Rectal smooth muscle tissue (tissue), 1 donor: ENCODE data around the gene CLK2.

ENCODE experiments used
- H3K27ac ChIP-seq: one replicate; pipeline ENCODE4 v1.7.0; 2013; ENCODE audit warnings: low read depth, low read length, inconsistent platforms
- H3K27me3 ChIP-seq: one replicate; pipeline ENCODE4 v1.7.0; 2013; ENCODE audit warnings: low read length; ENCODE audit not compliant: control insufficient read depth, insufficient read depth
- H3K36me3 ChIP-seq: one replicate; pipeline ENCODE4 v1.7.0; 2013; ENCODE audit warnings: low read length; ENCODE audit not compliant: control insufficient read depth, insufficient read depth
- H3K4me1 ChIP-seq: one replicate; pipeline ENCODE4 v1.7.0; 2013; ENCODE audit warnings: low read length; ENCODE audit not compliant: control insufficient read depth, insufficient read depth
- H3K4me3 ChIP-seq: one replicate; pipeline ENCODE4 v1.7.0; 2013; ENCODE audit warnings: low read length
- H3K9ac ChIP-seq: one replicate; pipeline ENCODE4 v1.7.0; 2013; ENCODE audit warnings: low read length

Gene CLK2

DNA sequence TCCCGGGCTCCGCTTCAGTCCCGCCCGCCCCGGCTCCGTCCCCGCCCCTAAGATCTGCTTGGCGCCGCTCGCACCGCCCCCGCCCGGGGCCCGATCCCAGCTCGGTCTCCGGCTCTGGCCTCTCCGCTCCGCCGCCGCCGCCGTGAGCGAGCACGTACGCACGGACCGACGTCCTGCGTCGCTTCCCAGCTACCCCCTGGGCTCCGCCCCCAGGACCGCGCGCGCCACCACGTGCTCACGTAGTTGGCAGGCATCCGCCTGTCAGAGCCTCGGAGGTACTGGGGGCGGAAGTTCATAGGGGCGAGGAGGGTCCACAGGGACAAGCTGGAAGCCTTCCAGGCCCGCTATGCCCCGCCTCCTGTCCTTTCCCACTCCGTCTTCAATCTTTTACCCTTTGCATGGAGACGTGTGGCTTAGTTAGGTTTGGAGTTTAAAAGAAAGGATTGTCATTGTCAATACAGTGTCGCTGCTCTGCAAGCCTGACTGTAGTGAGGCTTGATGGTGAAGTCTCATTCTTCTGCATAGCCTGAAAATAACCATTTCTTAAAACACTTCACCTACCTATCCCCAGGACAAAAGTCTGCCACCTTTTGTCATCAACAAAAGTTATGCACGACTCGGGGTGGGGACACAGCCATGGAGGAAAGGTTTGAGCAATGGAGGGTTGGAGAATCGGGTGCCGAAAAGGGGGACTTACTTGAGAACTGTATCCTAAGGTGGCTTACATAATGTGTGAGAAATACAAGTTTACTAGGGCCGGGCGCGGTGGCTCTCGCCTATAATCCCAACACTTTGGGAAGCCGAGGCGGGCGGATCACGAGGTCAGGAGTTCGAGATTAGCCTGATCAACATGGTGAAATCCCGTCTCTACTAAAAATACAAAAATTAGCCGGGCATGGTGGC lies at the start of gene CLK2:
TSS of gene CLK2 (minus strand) at position 162 of the 903 bp plus-strand sequence. CDS start 2,527 bp downstream, outside the sequence.
- Histone ChIP-seq H3K36me3 (peaks cover 12% of the 10 kb centered on the region), H3K4me3 (peak within 1 kb of the TSS; percentile 62), H3K9ac (peak within 1 kb of the TSS; percentile 67), H3K27me3 (no peaks in the 10 kb centered on the region), H3K4me1 (peaks cover 13% of the 10 kb centered on the region), H3K27ac (peak within 1 kb of the TSS; percentile 86)

DNA sequence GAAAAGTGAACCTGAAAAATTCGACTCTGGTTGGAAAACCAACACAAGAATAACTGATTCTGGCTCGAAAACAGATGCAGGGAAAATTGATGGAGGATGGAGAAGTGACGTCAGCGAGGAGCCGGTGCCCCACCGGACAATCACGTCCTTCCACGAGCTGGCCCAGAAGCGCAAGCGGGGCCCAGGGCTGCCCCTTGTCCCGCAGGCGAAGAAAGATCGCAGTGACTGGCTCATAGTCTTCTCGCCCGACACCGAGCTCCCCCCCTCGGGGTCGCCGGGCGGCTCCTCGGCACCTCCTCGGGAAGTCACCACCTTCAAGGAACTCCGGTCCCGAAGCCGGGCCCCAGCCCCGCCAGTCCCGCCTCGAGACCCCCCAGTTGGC lies 49.3 kb upstream of the CLK2 start:
- H3K27ac ChIP-seq, result peak overlapping the region; percentile 93
- H3K4me3 ChIP-seq, result peak overlapping the region; percentile 94
- H3K4me1 ChIP-seq, result peaks cover 20% of the 10 kb centered on the region
- no peak overlapping the region for H3K9ac ChIP-seq
- H3K36me3 ChIP-seq, result no peaks in the 10 kb centered on the region
- no peaks in the 10 kb centered on the region for H3K27me3 ChIP-seq

- Histone ChIP-seq H3K4me3 (peak overlapping the region; percentile 94), H3K27ac (peak overlapping the region; percentile 93), H3K36me3 (no peaks in the 10 kb centered on the region), H3K27me3 (no peaks in the 10 kb centered on the region), H3K4me1 (peaks cover 20% of the 10 kb centered on the region), H3K9ac (no peak overlapping the region)
Observed at GRCh38 chr1:155321639-155322503, 48.6 kb upstream of the CLK2 start.

GRCh38 chr1:155320661-155321617 lies 47.6 kb upstream of the CLK2 start, which contains the start of gene RUSC1:
RUSC1 (plus strand) TSS chr1:155320894; CDS start chr1:155321774, 880 bp downstream.
- Histone ChIP-seq H3K36me3 (no peaks in the 10 kb centered on the region), H3K27ac (peak within 1 kb of the TSS; percentile 93), H3K4me3 (peak within 1 kb of the TSS; percentile 94), H3K9ac (peak within 1 kb of the TSS; percentile 49), H3K4me1 (peaks cover 20% of the 10 kb centered on the region), H3K27me3 (no peaks in the 10 kb centered on the region)

DNA sequence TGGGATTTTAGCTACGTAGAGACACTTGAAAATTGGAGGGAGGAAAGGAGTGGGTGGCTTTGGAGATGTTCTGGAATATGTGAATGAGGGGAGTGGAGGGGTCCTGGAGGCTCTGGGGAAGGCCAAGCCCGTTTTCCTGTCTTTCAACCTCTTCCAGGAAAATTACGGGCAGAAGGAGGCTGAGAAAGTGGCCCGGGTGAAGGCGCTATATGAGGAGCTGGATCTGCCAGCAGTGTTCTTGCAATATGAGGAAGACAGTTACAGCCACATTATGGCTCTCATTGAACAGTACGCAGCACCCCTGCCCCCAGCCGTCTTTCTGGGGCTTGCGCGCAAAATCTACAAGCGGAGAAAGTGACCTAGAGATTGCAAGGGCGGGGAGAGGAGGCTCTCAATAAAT lies 46.9 kb upstream of the CLK2 start:
- peaks cover 16% of the 10 kb centered on the region for H3K4me1 ChIP-seq
- H3K27me3 ChIP-seq, result no peaks in the 10 kb centered on the region
- H3K27ac ChIP-seq, result peak overlapping the region; percentile 93
- peak overlapping the region; percentile 49 for H3K9ac ChIP-seq
- no peaks in the 10 kb centered on the region for H3K36me3 ChIP-seq
- peak overlapping the region; percentile 94 for H3K4me3 ChIP-seq

DNA sequence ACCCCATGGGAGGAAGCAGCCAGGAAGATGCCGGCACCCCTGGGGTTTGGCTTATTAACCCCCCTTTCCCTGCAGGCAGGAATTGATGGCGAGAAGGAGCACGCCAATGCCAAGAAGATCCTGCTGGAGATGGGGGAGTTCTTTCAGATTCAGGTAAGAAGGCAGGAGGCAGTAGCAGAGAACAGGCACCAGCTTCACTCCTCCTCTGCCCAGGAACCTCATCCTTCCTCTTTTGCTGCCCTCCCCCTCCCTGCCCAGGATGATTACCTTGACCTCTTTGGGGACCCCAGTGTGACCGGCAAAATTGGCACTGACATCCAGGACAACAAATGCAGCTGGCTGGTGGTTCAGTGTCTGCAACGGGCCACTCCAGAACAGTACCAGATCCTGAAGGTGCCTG lies 46.2 kb upstream of the CLK2 start:
- Histone ChIP-seq H3K4me3 (no peak overlapping the region), H3K27me3 (no peaks in the 10 kb centered on the region), H3K4me1 (peaks cover 16% of the 10 kb centered on the region), H3K9ac (no peak overlapping the region), H3K36me3 (no peaks in the 10 kb centered on the region), H3K27ac (no peak overlapping the region)

GRCh38 chr1:155318082-155318481 lies 44.8 kb upstream of the CLK2 start:
- Histone ChIP-seq H3K4me1 (peaks cover 16% of the 10 kb centered on the region), H3K9ac (no peak overlapping the region), H3K4me3 (no peak overlapping the region), H3K27me3 (no peaks in the 10 kb centered on the region), H3K27ac (no peak overlapping the region), H3K36me3 (peaks cover 2% of the 10 kb centered on the region)

GRCh38 chr1:155316922-155317321 lies 43.6 kb upstream of the CLK2 start:
- Histone ChIP-seq H3K27me3 (no peaks in the 10 kb centered on the region), H3K36me3 (peaks cover 4% of the 10 kb centered on the region), H3K9ac (no peak overlapping the region), H3K4me3 (no peak overlapping the region), H3K4me1 (peaks cover 11% of the 10 kb centered on the region), H3K27ac (no peak overlapping the region)

GRCh38 chr1:155313261-155313660 lies 40.0 kb upstream of the CLK2 start:
- Histone ChIP-seq H3K36me3 (peaks cover 4% of the 10 kb centered on the region), H3K4me3 (no peak overlapping the region), H3K27ac (no peak overlapping the region), H3K27me3 (no peaks in the 10 kb centered on the region), H3K9ac (no peak overlapping the region), H3K4me1 (no peaks in the 10 kb centered on the region)

- H3K36me3 ChIP-seq, result peaks cover 4% of the 10 kb centered on the region
- no peaks in the 10 kb centered on the region for H3K27me3 ChIP-seq
- H3K4me3 ChIP-seq, result peak overlapping the region; percentile 99
- peak overlapping the region; percentile 99 for H3K9ac ChIP-seq
- H3K4me1 ChIP-seq, result no peaks in the 10 kb centered on the region
- peak overlapping the region; percentile 83 for H3K27ac ChIP-seq
Observed at GRCh38 chr1:155309423-155310021, 36.2 kb upstream of the CLK2 start.
